NCI-H524 treated with DMSO at 0.1 percent for 48 hours (cell line): Measurements from ENCODE around the gene TGM1.
"Not testable (repeated sequence)": the region's sequence is repeated elsewhere in the genome, so short reads cannot be mapped to it uniquely, and the experiment has no call there.

Source experiments
- DNase-seq: peaks from one replicate; lab custom pipeline; 2025; lab: John Stamatoyannopoulos, UW

Gene TGM1

GRCh38 chr14:24254630-24255392 lies 8.2 kb downstream of the TGM1 start:
- no peak for DNase-seq

- DNase-seq = no peak
These were observed 9.0 kb downstream of the TGM1 start for GRCh38 chr14:24253936-24254335.

DNA sequence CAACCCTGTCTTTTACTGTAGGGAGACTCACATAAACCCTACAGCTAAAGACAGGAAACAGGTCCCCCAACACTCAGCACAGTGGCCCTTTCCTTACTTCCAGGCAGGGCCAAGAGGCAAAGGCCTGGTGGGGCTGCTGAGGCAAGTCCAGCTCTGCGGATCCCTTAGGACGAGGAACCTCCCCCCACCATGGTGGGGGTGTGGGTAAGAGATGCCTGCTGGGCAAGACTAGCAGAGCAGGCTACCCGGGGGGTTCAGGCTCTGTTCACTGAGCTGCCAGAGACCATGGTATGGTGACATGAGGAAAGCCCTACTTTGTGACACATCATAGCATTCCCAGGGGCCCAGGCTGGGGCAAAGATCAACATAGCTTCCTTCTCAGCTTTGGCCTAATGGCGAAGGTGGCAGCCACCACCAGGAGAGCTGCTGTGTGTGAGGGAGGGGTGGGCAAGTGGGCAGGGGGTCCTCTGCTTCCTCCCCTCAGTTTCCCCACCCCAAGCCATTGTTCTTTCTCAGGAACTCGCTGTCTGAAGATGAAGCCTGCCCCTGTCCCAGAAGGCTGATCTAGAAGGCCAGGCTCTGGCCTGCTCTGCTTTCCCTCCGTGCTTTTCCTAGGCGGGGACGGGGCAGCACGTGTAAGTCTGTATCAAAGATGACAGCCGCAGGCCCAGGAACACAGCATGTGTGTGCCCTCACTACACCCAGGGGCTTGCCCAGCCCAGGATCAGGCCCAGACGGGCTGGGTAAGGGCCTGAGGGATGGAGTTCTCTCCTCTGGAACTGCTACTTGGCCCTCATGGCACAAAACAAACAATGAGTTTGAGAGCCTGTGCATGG lies 10.5 kb downstream of the TGM1 start:
- DNase-seq = no peak

DNA sequence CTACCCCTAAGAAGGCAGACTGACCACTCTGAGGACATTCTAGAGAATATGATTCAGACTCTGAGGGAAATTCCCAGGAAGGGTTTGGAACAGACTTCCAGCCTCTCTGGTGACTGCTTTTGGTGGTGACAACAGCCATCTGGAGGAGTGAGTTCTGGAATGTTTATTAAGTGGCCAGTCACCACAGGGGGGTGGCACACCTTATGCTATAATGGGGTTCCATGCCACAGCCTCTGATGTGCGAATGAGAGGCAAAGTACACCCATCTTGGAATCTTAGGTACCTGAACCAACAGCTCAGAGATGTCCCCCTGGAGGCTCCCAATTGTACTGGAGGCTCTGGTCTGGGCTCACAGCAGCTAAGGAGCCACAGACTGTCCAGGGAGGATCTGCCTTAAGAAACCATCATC lies 11.1 kb downstream of the TGM1 start:
- DNase-seq = no peak

DNA sequence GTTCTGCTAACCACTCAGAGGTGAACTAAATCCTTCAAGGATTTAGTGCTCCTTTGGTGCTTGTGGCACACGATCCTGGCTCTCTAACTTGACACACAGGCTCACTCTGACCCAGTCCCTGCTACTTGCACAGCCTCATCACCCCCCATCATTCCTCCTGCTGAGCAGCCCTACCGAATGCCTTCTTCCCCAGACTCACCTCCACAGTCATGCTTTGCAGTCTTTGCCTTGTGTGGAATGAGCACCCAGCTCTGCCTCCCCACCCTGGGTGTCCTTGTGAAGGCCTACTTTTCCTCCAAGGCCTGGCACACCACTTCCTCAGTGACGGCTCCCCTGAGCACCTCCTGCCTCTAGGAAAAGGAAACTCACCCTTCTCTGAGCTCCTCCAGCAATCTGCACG lies 12.6 kb downstream of the TGM1 start:
- DNase-seq = no peak

- DNase-seq = no peak
These were observed 13.6 kb downstream of the TGM1 start for GRCh38 chr14:24249230-24250021.

DNA sequence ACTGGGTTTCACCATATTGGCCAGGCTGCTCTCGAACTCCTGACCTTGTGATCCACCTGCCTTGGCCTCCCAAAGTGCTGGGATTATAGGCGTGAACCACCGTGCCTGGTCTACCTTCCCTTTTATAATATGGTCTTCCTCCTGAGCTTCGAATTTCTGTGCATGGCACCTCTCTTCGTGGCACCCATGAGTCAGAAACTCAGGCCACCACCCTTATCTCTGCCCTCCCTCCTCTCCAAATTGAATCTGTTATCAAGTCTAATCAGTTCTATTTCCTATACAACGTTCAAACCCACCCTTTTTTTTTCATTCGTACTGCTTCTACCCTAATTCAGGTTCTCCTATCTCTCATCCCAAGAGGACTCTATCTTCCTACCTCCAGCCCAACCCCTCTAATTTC lies 15.6 kb downstream of the TGM1 start:
- no peak for DNase-seq

GRCh38 chr14:24246765-24247212 lies 16.2 kb downstream of the TGM1 start:
- no peak for DNase-seq

DNA sequence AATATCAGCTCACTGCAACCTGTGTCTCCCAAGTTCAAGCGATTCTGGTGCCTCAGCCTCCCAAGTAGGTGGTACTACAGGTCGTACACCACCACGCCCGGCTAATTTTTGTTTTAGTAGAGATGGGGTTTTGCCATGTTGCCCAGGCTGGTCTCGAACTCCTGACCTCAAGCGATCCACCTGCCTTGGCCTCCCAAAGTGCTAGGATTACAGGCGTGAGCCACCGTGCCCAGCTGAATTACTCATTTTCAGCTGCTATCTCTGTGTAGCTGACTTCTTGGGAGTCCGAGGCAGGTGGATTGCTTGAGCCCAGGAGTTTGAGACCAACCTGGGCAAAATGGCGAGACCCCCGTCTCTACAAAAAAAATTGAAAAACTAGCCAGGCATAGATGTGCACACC lies 17.6 kb downstream of the TGM1 start:
- DNase-seq = not testable (repeated sequence)

GRCh38 chr14:24243336-24243836 lies 19.6 kb downstream of the TGM1 start:
- DNase-seq = no peak

DNA sequence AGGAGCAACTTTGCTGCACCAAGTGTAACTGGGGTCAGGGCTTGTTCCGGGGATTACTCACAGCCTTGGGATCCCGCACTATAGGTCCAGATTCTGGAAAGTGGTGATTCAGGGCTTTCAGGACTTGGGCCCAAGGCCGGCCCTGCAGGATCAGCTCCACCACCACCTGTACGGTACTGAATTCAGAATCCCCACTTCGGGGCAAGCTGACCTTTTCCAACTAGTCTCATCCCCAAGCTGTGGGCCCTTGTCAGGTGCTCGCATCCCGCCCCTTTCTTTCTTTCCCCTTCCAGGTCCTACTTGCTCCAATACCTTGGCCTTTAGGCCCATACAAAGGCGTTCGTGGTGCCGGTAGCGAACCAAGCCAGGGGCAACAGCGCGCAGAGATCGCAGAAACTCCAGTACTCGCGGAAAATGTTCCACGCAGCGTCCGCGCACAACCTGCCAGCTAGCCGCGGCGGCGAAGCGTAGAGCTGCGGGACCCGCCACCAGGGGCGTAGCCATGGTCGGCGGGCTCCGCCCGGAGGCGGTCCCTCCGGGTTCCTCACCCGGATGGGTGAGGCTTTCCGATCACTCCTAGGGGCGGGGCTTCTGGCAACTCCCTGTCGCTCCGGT lies 21.0 kb downstream of the TGM1 start:
- peak; percentile 94 for DNase-seq

- DNase-seq = no peak
These were observed 22.7 kb downstream of the TGM1 start for GRCh38 chr14:24240110-24240918.

GRCh38 chr14:24238527-24239037 lies 24.4 kb downstream of the TGM1 start:
- DNase-seq = no peak

DNA sequence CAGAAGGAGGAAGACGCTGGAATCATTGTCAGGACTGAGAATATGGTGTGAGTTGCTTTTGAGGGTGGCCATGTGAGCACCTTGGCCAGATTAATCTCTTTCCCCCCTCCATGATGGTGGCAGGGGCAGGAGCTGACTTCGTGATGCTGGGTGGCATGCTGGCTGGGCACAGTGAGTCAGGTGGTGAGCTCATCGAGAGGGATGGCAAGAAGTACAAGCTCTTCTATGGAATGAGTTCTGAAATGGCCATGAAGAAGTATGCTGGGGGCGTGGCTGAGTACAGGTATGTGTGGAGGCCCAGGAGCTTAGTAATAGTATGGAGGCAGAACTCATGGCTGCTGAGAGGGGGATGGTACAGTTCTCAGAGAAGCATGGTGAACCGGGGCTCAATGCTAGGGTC lies 24.9 kb downstream of the TGM1 start:
- DNase-seq = no peak

- DNase-seq = no peak
These were observed 25.5 kb downstream of the TGM1 start for GRCh38 chr14:24237463-24237955.

GRCh38 chr14:24236689-24237462 lies 26.1 kb downstream of the TGM1 start:
- DNase-seq = no peak

DNA sequence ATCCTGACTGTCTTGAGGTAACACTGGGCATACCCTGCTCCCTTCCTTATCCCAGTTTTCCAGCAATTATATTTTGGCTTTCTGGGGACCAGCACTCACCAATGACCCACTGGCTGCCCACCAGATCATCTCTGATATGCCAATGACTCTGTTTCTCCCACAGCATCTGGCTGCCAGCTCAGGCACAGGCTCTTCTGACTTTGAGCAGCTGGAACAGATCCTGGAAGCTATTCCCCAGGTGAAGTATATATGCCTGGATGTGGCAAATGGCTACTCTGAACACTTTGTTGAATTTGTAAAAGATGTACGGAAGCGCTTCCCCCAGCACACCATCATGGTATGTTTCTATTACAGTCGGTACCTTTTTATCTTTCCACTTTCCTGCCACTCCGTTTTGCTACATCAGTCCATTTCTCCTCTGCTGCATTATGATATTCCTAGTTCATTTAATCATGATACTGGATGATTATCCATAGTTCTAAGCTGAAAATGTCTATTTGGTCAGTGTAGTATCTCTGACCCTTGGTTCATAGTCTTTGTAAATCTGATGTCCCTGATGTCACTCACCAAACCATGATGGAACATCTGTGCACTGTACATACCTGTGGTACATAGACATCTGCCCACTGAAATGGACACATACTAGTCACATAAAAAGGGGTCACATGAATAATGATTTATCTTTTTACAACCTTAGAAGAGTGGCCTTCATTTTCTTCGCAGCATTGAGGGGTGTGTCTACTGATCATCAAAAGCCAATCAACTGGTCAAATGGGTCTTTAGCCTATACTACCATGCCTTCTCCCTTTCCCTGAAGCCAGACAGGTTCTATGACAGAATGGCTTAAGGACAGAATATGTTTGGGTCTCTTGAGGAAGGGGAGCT lies 26.9 kb downstream of the TGM1 start:
- no peak for DNase-seq

DNA sequence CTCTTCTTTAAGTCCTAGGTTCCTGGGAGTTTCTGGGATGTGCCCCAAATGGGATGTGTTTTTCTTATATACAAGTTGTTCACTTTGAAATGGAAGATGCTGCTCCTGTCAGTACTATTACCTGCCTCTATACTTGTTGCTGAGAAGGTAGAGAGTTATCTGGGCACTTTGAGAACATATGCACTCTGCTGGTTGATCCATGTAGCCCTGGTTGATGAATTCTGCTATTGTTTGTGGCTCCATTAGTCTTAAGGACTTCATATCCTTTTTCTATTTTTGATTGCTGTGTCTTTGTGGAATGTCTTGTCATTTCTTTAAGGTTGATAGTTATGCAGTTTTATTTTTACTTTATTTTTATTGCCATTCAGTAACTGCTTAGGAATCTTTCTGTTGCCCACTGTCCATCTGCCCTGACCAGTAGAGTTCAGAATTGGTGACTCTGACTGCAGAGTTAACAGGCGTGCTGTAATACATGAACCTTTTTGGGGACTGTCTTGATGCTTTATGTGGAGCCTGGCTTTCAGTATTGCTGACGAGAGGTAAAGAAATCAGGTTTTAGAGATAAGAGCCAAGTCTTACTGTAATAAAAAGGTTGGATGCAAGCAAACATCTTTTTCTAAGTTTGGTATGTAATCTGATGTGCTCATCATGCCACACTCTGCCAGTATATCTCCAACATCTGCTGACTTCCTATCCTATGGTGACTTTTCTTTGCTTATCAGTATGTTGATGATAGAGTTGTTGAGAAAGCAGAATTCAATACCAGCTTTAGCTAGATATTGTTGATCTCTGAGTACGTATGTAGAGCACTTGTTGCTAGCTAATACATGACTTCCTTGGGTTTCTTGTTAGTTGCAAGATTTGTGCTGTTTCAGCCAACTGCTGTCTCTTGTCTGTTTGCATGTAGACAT lies 28.6 kb downstream of the TGM1 start:
- no peak for DNase-seq
